Osteoblast (primary cell): ENCODE results near the gene RGS1. TPM values are rescaled to one million over a fixed set of nuclear protein-coding genes. Genes with fewer than 3 reads are reported as not detected.

Experiments used
- DNase-seq: peaks from one replicate; pipeline ENCODE4 v3.0.0; 2011; ENCODE audit warnings: low spot score, mixed read lengths; ENCODE audit not compliant: insufficient read length; ENCODE audit errors: missing footprints
- H2AFZ ChIP-seq: 2 replicates; pipeline ENCODE4 v1.6.0; 2011; ENCODE audit warnings: mild to moderate bottlenecking, low read length
- H3K27ac ChIP-seq: 2 replicates; pipeline ENCODE4 v1.5.1; 2011; ENCODE audit warnings: mild to moderate bottlenecking, low read depth, low read length, moderate library complexity
- H3K27me3 ChIP-seq: 2 replicates; pipeline ENCODE4 v1.6.0; 2012; ENCODE audit warnings: mild to moderate bottlenecking, control low read depth, inconsistent platforms, low read length, moderate library complexity; ENCODE audit not compliant: insufficient read depth
- H3K36me3 ChIP-seq: 2 replicates; pipeline ENCODE4 v1.5.1; 2011; ENCODE audit warnings: mild to moderate bottlenecking, low read length, control low read depth, moderate library complexity; ENCODE audit not compliant: insufficient read depth
- H3K4me1 ChIP-seq: 2 replicates; pipeline ENCODE4 v1.5.1; 2011; ENCODE audit warnings: mild to moderate bottlenecking, low read length, control low read depth, moderate library complexity; ENCODE audit not compliant: insufficient read depth
- H3K4me2 ChIP-seq: 2 replicates; pipeline ENCODE4 v1.6.0; 2011; ENCODE audit warnings: mild to moderate bottlenecking, low read length; ENCODE audit not compliant: insufficient read depth
- H3K4me3 ChIP-seq: fragments of 200-600 bp; sonication (generic); 3 replicates; pipeline ENCODE4 v1.5.1; 2012; ENCODE audit warnings: mild to moderate bottlenecking, low read length, inconsistent platforms; ENCODE audit not compliant: insufficient read depth
- H3K79me2 ChIP-seq: 2 replicates; pipeline ENCODE4 v1.6.0; 2012; ENCODE audit warnings: mild to moderate bottlenecking, low read length, control low read depth, inconsistent platforms; ENCODE audit not compliant: insufficient read depth
- H3K9me3 ChIP-seq: 2 replicates; pipeline ENCODE4 v1.5.1; 2011; ENCODE audit warnings: low read depth, low read length, control low read depth
- H4K20me1 ChIP-seq: 2 replicates; pipeline ENCODE4 v1.6.0; 2012; ENCODE audit warnings: mild to moderate bottlenecking, low read length, control low read depth; ENCODE audit not compliant: insufficient read depth
- total RNA-seq: library from RNA; depleted of rRNA; stranded (reverse); fragments of >200 nt; gene quantifications from 2 replicates; pipeline ENCODE4 v1.2.3, GENCODE V29; 2012
- TF ChIP-seq, protein P1 (sequence below): IDR thresholded peaks from 2 replicates; pipeline ENCODE4 v1.5.1; 2011; ENCODE audit warnings: mild to moderate bottlenecking, low read depth, low read length, moderate library complexity; ENCODE audit errors: extremely low read depth

RGS1 gene
- total RNA-seq, 1 donor = not detected

DNA sequence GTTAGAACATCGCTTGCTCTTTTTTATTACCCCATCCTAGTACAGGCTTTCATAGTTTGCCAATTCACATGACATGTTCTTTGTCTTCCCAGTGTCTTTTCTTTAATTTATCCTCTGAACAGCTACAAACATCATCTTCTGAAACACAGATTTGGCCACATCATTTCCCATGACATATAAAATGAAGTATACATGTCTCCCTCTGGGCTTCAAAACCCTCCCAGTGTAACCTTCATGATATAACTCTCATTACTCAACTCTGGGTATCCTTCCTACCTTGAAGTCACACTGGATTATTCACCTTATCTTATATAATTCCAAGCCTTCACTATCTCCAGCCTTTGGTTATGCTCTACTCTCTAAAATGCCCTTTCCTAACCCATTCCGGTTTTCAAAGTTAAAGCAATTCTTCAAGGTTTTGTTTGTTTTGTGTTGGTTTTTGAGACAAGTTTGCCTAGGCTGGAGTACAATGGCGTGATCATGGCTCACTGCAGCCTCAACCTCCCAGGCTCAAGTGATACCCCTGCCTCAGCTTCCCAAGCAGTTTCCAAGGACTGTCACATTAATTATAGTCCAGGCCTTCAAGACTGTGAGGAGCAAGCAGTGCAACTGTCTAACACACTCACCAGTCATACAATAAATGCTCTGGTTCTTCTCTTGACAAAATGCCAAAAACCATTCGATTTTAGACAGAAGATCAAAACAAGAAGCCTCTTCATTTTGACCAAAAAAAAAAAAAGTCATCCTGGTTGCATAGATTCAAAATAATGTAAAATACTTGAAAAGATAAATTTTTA lies 5.8 kb downstream of the RGS1 start:
- TF ChIP-seq, protein P1, sequence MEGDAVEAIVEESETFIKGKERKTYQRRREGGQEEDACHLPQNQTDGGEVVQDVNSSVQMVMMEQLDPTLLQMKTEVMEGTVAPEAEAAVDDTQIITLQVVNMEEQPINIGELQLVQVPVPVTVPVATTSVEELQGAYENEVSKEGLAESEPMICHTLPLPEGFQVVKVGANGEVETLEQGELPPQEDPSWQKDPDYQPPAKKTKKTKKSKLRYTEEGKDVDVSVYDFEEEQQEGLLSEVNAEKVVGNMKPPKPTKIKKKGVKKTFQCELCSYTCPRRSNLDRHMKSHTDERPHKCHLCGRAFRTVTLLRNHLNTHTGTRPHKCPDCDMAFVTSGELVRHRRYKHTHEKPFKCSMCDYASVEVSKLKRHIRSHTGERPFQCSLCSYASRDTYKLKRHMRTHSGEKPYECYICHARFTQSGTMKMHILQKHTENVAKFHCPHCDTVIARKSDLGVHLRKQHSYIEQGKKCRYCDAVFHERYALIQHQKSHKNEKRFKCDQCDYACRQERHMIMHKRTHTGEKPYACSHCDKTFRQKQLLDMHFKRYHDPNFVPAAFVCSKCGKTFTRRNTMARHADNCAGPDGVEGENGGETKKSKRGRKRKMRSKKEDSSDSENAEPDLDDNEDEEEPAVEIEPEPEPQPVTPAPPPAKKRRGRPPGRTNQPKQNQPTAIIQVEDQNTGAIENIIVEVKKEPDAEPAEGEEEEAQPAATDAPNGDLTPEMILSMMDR = no peak
- no peaks in the 10 kb centered on the region for H3K36me3 ChIP-seq
- no peaks in the 10 kb centered on the region for H3K79me2 ChIP-seq

GRCh38 chr1:192584866-192585265 lies 9.3 kb downstream of the RGS1 start:
- TF ChIP-seq, protein P1 = no peak
- Histone ChIP-seq H2AFZ (no peak overlapping the region), H3K79me2 (no peaks in the 10 kb centered on the region), H3K4me1 (peaks cover 12% of the 10 kb centered on the region), H3K36me3 (no peaks in the 10 kb centered on the region), H4K20me1 (no peaks in the 10 kb centered on the region), H3K4me2 (no peak overlapping the region), H3K27me3 (no peaks in the 10 kb centered on the region), H3K27ac (no peak overlapping the region), H3K4me3 (no peak overlapping the region), H3K9me3 (no peaks in the 10 kb centered on the region)
- no peak for DNase-seq

More for the DNA sequence above, 5.8 kb downstream of the RGS1 start:
- Histone ChIP-seq H3K4me3 (no peak overlapping the region), H3K9me3 (no peaks in the 10 kb centered on the region), H2AFZ (no peak overlapping the region), H4K20me1 (no peaks in the 10 kb centered on the region), H3K4me1 (peaks cover 5% of the 10 kb centered on the region), H3K4me2 (no peak overlapping the region), H3K27ac (no peak overlapping the region), H3K27me3 (no peaks in the 10 kb centered on the region)
- no peak for DNase-seq

GRCh38 chr1:192587386-192588266 lies 12.1 kb downstream of the RGS1 start:
- DNase-seq = no peak
- TF ChIP-seq, protein P1 = no peak
- H3K27me3 ChIP-seq = no peaks in the 10 kb centered on the region

DNA sequence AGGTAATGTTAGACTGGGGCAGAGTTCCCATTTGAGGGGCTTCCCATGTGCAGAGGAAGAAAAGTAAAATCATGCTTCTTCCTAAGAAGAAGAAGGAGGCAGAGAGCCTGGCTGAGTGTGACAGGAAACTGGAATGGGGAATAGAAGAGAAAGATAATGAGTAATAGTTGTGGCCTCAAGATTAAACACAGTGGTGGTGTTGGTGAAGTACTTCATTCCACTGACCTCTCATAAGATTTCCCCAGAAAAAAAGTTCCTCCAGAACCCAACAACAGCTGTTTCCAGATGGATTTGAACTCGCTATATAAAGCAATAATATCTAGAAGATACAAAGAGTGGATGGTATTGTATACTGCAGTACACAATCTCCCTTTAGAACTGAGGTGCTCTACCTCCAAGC lies 13.0 kb downstream of the RGS1 start:
- H3K4me2 ChIP-seq = no peak overlapping the region
- H3K79me2 ChIP-seq = no peaks in the 10 kb centered on the region
- H3K9me3 ChIP-seq = no peaks in the 10 kb centered on the region
- H3K4me3 ChIP-seq = no peak overlapping the region
- TF ChIP-seq, protein P1 = no peak
- H3K4me1 ChIP-seq = peaks cover 23% of the 10 kb centered on the region
- no peaks in the 10 kb centered on the region for H4K20me1 ChIP-seq
- H3K36me3 ChIP-seq = no peaks in the 10 kb centered on the region
- no peak overlapping the region for H2AFZ ChIP-seq
- H3K27ac ChIP-seq = no peak overlapping the region
- no peaks in the 10 kb centered on the region for H3K27me3 ChIP-seq
- DNase-seq = no peak

More at GRCh38 chr1:192587386-192588266, 12.1 kb downstream of the RGS1 start:
- H2AFZ ChIP-seq = no peak overlapping the region
- H4K20me1 ChIP-seq = no peaks in the 10 kb centered on the region
- peaks cover 17% of the 10 kb centered on the region for H3K4me1 ChIP-seq
- H3K9me3 ChIP-seq = no peaks in the 10 kb centered on the region
- H3K4me2 ChIP-seq = no peak overlapping the region
- no peaks in the 10 kb centered on the region for H3K79me2 ChIP-seq
- no peak overlapping the region for H3K27ac ChIP-seq
- no peak overlapping the region for H3K4me3 ChIP-seq
- H3K36me3 ChIP-seq = no peaks in the 10 kb centered on the region
